Omental fat pad (tissue), 4 donors: ENCODE measurements around the gene DAGLA. TPM values are rescaled to one million over a fixed set of nuclear protein-coding genes. Genes with fewer than 3 reads are reported as not detected.

Source experiments
- ATAC-seq: fragments of 150-250 bp; one replicate; pipeline ENCODE4 v1.9.1; 2016; ENCODE audit warnings: mild to moderate bottlenecking, moderate library complexity; ENCODE audit not compliant: low FRiP score
- DNase-seq: peaks from one replicate; pipeline ENCODE4 v3.0.0-alpha.2; 2019; ENCODE audit warnings: low spot score
- total RNA-seq, 4 donors: library from RNA; depleted of rRNA; stranded (reverse); fragments of >200 nt; gene quantifications; one replicate each; pipeline ENCODE4 v1.1.0, GENCODE V29; 2016
- TF ChIP-seq, protein P1 (sequence below), 3 donors: fragments of 450-650 bp; IDR thresholded peaks; one replicate each; pipeline ENCODE4 v1.5.1; 2016 to 2017; ENCODE audit warnings: antibody characterized with exemption in 3 of 3, mild to moderate bottlenecking in 3 of 3, moderate library complexity in 2 of 3

DAGLA gene, protein sequence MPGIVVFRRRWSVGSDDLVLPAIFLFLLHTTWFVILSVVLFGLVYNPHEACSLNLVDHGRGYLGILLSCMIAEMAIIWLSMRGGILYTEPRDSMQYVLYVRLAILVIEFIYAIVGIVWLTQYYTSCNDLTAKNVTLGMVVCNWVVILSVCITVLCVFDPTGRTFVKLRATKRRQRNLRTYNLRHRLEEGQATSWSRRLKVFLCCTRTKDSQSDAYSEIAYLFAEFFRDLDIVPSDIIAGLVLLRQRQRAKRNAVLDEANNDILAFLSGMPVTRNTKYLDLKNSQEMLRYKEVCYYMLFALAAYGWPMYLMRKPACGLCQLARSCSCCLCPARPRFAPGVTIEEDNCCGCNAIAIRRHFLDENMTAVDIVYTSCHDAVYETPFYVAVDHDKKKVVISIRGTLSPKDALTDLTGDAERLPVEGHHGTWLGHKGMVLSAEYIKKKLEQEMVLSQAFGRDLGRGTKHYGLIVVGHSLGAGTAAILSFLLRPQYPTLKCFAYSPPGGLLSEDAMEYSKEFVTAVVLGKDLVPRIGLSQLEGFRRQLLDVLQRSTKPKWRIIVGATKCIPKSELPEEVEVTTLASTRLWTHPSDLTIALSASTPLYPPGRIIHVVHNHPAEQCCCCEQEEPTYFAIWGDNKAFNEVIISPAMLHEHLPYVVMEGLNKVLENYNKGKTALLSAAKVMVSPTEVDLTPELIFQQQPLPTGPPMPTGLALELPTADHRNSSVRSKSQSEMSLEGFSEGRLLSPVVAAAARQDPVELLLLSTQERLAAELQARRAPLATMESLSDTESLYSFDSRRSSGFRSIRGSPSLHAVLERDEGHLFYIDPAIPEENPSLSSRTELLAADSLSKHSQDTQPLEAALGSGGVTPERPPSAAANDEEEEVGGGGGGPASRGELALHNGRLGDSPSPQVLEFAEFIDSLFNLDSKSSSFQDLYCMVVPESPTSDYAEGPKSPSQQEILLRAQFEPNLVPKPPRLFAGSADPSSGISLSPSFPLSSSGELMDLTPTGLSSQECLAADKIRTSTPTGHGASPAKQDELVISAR
- 1 to 10 TPM; 1.4 to 4.6 (median 2.8) TPM for total RNA-seq

DNA sequence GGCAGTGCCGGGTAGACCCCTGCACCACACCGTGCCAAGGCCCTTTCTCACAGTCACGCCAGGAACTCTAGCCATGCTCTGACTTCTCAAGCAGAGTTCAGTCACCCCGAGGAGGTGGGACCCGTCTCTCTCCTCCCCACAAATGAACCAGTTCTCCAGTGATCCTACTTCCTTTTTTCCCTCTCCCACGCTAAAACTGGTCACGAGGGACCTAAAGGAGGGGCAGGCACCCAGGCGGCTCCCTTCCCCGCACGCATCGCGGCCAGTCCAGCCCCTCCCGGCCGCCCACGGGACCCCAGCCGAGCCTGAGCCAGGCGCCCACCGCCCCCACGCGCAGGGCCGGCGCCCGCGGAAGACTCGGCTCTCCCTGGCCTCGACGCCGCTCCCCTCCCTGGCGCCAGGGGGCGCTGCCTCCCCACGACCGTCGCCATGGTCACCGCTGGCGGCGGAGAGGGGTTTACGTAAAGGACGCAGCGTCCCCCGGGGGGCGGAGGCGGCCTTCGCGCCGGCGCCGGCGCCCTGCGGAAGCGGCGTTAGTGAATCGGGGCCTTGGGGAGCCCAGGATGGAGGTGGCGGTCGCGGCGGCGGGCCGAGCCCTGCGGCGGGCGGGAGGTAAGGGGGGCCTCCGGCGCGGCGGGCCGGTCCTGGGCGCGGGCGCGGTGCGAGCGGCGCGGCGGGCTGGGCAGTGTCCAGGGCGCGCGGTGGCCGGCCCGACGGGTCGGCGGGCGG, at the start of gene DAGLA:
Gene DAGLA (plus strand): TSS at position 499 of the 729 bp plus-strand sequence. CDS start 39,765 bp downstream, outside the sequence.
- TF ChIP-seq, protein P1, sequence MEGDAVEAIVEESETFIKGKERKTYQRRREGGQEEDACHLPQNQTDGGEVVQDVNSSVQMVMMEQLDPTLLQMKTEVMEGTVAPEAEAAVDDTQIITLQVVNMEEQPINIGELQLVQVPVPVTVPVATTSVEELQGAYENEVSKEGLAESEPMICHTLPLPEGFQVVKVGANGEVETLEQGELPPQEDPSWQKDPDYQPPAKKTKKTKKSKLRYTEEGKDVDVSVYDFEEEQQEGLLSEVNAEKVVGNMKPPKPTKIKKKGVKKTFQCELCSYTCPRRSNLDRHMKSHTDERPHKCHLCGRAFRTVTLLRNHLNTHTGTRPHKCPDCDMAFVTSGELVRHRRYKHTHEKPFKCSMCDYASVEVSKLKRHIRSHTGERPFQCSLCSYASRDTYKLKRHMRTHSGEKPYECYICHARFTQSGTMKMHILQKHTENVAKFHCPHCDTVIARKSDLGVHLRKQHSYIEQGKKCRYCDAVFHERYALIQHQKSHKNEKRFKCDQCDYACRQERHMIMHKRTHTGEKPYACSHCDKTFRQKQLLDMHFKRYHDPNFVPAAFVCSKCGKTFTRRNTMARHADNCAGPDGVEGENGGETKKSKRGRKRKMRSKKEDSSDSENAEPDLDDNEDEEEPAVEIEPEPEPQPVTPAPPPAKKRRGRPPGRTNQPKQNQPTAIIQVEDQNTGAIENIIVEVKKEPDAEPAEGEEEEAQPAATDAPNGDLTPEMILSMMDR (IDR thresholded peaks at IDR 0.05): peak in 2 of 3 donors; percentile 89 to 98
- ATAC-seq (peak; percentile 82), DNase-seq (peak; percentile 51)

DNA sequence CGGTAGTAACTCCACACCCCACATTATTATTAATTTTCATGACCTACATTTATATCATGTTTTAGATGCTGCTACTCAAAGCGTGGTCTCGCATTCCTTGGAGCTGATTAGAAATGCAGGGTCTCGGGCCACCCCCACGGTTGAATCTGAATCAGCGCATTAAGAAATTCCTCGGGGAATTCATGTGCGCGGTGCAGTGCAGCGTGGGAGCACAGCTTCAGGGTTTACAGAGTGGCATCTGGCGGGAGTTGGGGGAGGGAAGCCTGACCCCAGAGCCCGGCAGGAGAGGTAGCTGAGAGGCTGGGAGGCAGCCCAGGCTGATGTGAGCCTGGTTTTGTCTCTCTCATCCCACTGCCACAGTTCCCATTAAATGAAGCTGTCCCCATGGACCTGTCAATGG, 48.1 kb upstream of the DAGLA start:
- DNase-seq: no peak
- TF ChIP-seq, protein P1 (IDR thresholded peaks at IDR 0.05): no peak
- ATAC-seq: no peak

DNA sequence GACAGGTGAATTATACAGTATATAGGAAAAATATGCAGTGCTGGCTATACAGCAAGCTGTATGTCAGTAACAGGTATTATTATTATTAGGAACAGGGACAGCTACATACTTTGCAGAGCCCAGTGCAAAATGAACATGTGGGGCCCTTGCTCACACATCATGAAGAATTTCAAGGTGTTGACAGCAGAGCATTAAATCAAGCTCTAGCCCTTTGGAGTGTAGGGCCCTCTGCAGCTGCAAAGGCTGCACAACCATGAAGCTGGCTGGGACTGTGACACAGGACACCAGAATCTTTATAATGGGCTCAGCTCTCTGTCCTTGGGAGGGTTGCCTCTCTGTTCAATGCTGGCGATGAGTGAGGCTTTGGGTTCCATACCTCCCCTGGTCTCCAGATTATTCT, 44.9 kb upstream of the DAGLA start:
- TF ChIP-seq, protein P1 (IDR thresholded peaks at IDR 0.05): no peak
- ATAC-seq (no peak), DNase-seq (no peak)

DNA sequence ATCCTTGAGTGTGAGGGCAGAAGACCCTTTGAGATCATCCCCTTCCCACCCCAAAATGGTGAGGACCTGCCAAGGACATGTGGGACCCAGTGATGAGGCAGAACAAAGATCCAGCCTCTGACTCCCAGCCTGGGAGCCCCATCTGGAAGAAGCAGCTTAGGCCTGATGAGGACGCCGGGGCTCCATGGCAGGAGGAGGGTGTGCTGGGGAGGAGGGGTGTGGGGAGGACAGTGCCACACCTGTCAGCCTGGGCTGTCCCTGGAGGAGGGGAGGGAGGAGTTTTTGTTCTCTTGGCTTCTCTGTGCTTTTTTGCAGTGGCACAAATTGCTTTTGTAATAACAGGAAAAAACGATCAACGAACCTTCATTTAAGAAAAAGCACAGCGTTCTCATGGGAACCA, 44.4 kb upstream of the DAGLA start:
- TF ChIP-seq, protein P1 (IDR thresholded peaks at IDR 0.05): no peak
- no peak for DNase-seq
- no peak for ATAC-seq

DNA sequence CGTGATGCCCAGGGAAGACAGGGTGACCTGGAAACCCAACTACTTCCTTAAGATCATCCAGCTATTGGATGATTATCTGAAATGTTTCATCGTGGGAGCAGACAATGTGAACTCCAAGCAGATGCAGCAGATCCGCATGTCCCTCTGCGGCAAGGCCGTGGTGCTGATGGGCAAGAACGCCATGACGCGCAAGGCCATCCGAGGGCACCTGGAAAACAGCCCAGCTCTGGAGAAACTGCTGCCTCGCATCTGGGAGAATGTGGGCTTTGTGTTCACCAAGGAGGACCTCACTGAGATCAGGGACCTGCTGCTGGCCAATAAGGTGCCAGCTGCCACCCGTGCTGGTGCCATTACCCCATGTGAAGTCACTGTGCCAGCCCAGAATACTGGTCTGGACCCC, 43.5 kb upstream of the DAGLA start:
- TF ChIP-seq, protein P1 (IDR thresholded peaks at IDR 0.05): no peak

DNA sequence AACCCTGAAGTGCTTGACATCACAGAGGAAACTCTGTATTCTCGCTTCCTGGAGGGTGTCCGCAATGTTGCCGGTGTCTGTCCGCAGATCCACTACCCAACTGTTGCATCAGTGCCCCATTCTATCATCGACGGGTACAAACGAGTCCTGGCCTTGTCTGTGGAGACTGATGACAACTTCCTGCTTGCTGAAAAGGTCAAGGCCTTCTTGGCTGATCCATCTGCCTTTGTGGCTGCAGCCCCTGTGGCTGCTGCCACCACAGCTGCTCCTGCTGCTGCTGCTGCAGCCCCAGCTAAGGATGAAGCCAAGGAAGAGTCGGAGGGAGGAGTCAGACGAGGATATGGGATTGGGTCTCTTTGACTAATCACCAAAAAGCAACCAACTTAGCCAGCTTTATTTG, 42.9 kb upstream of the DAGLA start:
- TF ChIP-seq, protein P1 (IDR thresholded peaks at IDR 0.05): no peak
- no peak for ATAC-seq
- DNase-seq: no peak

More for the DNA sequence above, 43.5 kb upstream of the DAGLA start:
- DNase-seq (no peak), ATAC-seq (no peak)
